CD4-positive, alpha-beta T cell treated with Interleukin-15 for 1 hour (primary cell): ENCODE data around the gene INTS4.
"Not testable (repeated sequence)": the region's sequence is repeated elsewhere in the genome, so short reads cannot be mapped to it uniquely, and the experiment has no call there.

Experiments used
- DNase-seq: peaks from one replicate; pipeline ENCODE4 v3.0.0-alpha.2; 2020

Gene INTS4

DNA sequence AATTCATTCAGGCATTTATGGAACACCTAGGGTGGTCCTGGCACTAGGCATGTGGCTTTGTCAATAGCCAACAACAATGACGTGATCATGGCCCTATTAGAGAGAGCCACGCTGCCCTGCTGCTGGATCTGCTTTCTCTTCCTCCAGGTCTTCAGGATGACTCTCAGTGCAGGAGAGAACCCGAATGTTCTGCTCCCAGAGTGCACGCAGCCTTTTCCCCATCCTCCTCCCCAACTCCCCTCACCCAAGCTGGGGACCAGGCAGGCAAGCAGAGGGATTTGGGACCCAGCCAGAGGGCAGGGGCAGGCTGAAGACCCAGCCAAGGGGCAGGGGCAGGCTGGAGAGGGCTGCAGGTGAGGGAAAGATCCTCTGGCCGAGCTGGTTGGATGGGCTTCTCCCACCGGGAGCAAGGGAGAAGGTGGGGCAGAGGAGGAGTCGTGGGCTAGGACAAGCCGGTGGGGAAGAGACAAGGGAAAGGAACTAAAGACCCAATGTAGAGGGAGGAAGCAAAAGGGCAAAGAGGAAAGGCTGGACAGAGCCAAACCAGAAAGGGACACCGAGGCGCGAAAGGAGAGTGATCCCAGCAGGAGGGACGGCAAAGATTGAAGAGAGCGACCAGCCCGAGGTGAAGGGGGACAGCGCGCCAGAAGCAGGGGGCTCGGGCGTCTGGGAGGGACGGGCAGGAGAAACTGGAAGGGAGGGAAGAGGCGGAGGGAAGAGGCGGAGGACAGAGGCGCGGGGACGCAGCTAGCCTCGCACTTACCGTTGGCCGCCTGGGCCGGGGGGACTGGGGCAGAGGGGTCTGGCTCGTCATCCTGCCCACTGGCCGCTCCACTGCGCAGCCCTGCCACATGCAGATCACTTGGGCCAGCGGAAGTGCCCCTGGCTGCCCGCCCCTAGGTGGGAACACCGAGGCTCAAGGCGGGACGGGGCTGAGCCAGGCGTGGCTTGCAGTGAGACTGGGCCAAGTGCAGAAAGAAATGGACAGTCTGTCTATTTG lies 28.2 kb upstream of the INTS4 start, which contains the start of gene KCTD14:
Gene KCTD14 (minus strand): TSS at position 880 of the 1,000 bp plus-strand sequence. CDS start 27 bp downstream, at position 853.
- DNase-seq: no peak

GRCh38 chr11:78021611-78022010 lies 27.1 kb upstream of the INTS4 start:
- no peak for DNase-seq

- DNase-seq: no peak
Observed at GRCh38 chr11:78020246-78020645, 25.8 kb upstream of the INTS4 start.

DNA sequence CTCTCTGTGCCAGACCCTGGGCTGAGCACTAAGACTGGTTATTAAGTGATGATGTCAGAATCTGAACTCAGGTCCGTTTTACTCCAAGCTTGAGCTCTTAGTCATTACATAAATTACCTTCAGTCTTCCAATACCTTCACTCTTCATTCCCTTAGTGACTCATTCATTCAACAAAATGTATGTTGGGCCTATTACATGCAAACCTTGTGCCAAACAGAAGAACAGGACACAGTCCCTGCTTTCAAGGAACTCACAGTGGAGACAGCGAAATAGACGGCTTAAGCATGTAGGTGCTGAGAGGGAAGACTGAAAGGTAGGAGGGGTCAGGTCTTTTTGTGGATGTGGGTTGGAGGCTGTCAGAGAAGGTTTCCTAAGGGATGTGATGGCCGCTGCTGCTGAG lies 25.3 kb upstream of the INTS4 start:
- DNase-seq: no peak

GRCh38 chr11:78015878-78016277 lies 21.4 kb upstream of the INTS4 start:
- DNase-seq: no peak

- not testable (repeated sequence) for DNase-seq
Observed at GRCh38 chr11:78014937-78015520, 20.6 kb upstream of the INTS4 start.

DNA sequence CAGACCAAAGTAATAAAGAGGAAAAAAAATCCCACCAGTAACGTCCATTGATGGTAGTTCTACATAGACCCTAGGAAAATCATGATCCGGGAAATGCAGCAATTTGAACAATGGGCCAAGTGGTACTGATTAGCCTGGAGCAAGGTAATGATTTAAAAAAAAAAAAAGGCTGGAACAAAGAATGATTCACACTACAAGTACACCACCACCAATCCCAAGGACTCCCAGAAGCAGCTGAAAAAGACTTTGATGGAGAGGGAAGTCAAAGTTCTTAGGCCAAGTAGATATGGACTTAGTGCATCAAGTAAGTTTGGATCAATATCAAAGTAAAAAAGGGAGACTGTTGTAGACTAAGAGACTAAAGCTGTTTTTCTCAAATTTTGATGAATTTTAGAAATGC lies 16.8 kb upstream of the INTS4 start:
- no peak for DNase-seq

GRCh38 chr11:78010755-78011154 lies 16.3 kb upstream of the INTS4 start:
- DNase-seq: no peak

GRCh38 chr11:78010304-78010703 lies 15.8 kb upstream of the INTS4 start:
- no peak for DNase-seq

DNA sequence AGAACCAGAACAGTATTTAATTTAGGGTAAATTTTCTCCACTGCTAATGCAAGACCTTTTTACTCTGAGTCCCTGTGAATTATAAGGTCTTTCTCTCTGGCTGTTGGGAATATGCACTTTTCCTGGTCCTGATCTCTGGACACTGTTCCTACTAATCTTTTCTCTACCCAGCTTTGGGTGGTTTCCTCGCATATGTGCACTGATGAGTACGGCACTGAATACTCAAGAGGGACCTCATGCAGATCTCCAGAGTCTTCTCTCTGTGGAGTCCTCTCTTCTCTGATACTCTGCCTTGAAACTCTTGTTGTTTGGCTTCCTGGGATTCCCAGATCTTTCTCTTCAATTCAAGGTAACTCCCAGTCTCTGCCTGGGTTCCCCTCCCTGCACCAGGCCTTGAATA lies 14.6 kb upstream of the INTS4 start:
- DNase-seq: no peak

DNA sequence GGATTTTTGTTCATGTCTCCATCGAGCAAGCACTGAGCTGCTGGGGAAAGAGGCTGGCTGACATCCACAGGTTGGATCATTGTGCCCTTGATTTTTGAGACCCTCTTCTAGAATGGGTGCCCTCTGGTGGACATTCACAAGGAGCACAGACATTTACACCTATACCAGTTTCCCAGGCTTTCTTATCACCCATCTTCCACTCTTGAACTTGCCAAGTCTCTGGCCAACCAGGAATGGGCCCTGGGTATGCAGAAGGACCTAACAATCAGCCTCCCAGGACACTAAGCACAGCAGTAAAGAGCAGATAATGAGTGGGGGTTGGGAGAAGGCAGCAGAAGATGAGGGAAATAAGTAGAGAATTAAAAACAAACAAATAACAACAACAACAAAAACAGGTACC lies 5.7 kb upstream of the INTS4 start:
- peak; percentile 33 for DNase-seq

GRCh38 chr11:77999446-78000030 lies 5.1 kb upstream of the INTS4 start:
- peak; percentile 22 for DNase-seq

- DNase-seq: no peak
Observed at GRCh38 chr11:77993902-77994301, 566 bp downstream of the INTS4 start.

DNA sequence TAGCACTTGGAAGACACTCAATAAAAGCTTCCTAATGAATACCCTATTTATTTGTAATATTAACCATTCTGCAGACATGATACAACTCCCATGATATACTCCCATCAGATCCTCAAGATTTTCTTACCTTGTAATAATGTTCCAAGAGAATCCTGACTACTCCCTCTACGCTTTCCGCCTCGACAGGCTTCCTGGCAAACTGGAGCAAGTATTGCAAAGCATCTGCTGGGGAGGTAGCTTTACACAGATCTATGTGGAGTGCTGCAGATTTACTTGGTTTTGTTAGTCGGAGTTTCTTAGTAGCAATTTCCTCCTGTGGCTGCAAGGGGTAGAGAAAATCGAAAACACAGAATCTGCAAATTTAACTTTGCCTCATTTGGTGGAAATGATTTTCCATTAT lies 3.5 kb downstream of the INTS4 start:
- DNase-seq: no peak

GRCh38 chr11:77986456-77986855 lies 8.0 kb downstream of the INTS4 start:
- not testable (repeated sequence) for DNase-seq

DNA sequence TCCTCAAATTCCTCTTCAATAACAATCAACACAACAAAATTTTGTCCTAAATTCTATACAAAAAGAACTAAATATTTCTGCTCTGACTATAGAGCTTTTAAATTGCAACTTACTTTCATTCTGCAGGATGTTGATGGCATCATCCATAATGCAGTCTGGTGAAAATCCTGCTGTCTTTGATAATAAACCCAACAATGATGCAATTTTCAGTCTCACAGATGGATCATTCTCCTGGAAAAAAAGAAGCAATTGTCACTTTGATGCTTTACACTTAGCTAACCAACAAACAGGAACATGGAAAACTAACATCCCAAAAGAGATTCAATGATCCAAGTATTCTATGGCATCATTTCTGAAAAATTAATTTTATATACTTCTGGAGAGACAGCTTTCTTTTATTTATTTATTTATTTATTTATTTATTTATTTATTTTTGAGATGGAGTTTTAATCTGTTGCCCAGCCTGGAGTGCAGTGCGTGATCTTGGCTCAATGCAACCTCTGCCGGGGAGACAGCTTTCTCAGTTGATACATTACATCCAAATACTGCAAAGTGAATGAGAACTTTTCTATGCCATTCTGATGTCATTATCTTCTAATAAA lies 13.0 kb downstream of the INTS4 start:
- no peak for DNase-seq

GRCh38 chr11:77968337-77968736 lies 26.1 kb downstream of the INTS4 start:
- DNase-seq: no peak

DNA sequence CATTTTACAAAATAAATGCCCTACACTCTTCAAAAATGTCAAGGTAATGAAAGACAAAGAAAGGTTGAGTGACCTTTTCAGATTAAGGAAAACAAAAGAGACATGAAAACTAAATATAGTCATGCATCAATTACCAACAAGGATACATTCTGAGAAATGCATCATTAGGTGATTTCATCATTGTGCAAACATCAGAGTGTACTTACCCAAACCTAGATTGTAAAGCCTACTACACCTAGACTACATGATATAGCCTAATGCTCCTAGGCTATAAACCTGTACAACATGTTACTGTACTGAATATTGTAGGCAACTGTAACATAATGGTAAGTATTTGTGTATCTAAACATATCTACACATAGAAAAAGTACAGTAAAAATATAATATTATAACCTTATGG lies 26.7 kb downstream of the INTS4 start:
- DNase-seq: no peak

DNA sequence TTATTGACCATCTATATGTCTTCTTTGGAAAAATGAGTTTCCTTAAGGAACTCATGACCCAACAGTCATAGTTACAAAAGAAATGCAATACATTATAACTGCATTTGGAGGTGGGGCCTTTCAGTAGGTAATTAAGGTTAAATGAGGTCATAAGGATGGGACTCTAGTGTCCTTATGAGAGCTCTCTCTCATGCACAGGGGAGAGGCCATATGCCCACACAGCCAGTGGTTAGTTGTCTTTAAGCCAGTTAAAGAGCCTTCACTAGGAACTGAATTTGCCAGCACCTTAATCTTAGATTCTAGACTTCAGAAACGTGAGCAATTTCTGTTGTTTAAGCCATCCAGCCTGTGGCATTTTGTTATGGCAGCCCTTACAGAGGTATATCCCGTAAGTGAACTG lies 27.3 kb downstream of the INTS4 start:
- DNase-seq: no peak

DNA sequence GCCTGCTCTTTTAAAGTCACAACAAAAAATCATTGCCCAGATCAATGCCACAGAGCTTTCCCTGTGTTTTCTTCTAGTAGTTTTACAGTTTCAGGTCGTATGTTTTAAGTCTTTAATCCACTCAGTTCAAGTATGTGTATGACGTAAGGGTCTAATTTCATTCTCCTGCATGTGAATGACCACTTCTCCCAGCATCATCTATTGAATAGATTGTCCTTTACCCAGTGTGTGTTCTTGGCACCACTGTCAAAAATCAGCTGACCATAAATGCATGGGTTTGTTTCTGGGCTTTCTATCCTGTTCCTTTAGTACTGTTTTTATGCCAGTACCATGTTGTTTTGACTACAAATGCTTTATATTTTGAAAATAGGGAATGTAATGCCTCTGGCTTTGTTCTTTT lies 28.1 kb downstream of the INTS4 start:
- DNase-seq: no peak

DNA sequence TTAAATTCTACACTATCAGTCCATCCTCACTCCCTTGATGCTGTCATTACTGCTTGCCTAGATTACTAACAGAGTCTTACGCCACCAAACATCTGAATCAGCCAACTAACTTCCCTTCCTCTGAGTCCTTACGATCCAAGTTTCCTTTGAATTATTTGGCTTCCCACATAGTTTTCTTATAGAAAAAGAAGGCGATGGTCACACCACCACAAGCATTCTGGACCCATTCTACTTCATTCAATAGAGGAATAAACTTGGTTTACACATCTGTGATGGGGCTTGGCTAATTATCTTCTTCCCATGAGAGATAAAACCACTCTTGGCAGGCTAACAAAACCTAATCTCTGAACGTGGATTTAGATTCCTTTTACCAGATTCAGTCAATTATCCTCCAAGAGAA lies 35.0 kb downstream of the INTS4 start:
- no peak for DNase-seq

DNA sequence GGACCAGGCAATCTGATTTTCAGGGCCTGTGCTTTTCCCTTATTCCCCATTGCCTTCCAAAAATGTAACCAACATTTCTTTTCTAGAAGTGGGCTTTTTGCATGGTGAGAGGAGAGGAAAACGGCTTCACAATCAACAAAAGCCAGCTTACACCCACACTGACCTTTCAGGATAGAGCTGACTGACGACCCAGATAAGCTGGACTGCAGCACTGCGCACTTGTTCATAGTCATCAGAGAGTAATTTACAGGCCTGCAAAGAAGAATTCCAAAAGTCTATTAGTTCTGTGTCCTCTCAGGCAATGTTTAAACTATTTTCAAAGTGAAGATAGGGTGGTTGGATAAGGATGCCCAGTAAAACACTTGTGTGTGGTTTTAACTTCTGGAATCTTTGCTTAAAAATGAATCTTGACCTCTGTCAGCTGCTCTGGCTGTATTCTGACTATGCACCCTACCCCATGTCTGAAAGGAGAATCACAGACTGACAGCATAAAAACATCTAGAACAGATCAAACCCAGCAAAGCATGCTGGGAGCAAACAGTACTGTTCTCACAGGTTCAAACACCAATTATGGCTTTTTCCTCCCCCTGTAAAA lies 35.8 kb downstream of the INTS4 start:
- not testable (repeated sequence) for DNase-seq

- not testable (repeated sequence) for DNase-seq
Observed at GRCh38 chr11:77943296-77943695, 51.2 kb downstream of the INTS4 start.
